Measurements from ENCODE around the gene CFAP46. TPM values are rescaled to one million over a fixed set of nuclear protein-coding genes. Genes with fewer than 3 reads are reported as not detected.
A peak's percentile ranks its signal among the peaks of the same experiment; 100 is the strongest.

Gene CFAP46
- total and polyA plus RNA-seq, 2 of the 8 experiments (the other 6 are each of a cell fraction or from before 2014, with no cell fraction given): 2.6 to 4.8 TPM

DNA sequence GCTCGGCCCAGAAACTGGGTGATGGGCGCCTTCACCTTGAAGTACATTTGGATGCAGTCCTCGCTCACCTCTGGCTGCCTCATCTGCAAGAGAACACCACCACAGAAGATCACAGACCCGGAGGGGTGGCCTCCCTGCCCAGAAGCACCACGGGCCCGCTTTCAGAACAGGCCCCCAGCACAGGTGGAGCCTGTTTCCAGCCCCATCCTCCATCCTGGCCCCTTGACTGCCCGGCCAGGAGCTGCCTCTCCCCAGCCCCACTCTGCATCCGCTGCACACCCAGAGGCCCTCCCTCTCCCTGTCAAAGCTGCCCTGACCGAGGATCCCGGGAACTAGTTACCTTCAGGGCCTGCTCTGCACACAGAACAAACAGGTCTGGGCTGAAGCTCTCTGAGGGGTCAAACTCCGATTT, 724 bp downstream of the CFAP46 start:
- H2AFZ ChIP-seq (ENCODE audit: low read length): no peak overlapping the region
- no peak overlapping the region for H2BK20ac ChIP-seq (ENCODE audit: low read length)
- H3K4ac ChIP-seq (replicated peaks; ENCODE audit: insufficient read length, low read depth, low read length): no peak overlapping the region
- no peak overlapping the region for H3K23ac ChIP-seq (ENCODE audit: insufficient read length)
- no peak for DNase-seq (ENCODE audit: low read depth in 1 of 2, low spot score in 2 of 2)
- no peak overlapping the region for H4K8ac ChIP-seq (ENCODE audit: extremely low read depth, insufficient read depth, low read length)
- peak overlapping the region; percentile 60 to 82 for H3K4me2 ChIP-seq (ENCODE audit: insufficient read depth in 1 of 2, low read depth in 2 of 2, low read length in 2 of 2)
- peaks cover 0 to 5% (median 0%) of the 10 kb centered on the region in 4 experiments; a peak in 2 of 7 replicates for H3K27me3 ChIP-seq (replicated peaks in 1 of 4; ENCODE audit: control insufficient read depth in 3 of 4, extremely low read depth in 1 of 4, insufficient read depth in 3 of 4, low read length in 3 of 4)
- H3K79me1 ChIP-seq (ENCODE audit: low read depth, low read length): no peaks in the 10 kb centered on the region; the same call in 1 of the 2 replicates
- H4K91ac ChIP-seq (replicated peaks; ENCODE audit: insufficient read length, low read length): no peak overlapping the region
- H4K20me1 ChIP-seq (replicated peaks in 1 of 2; ENCODE audit: control insufficient read depth in 1 of 2, insufficient read depth in 2 of 2, low read length in 2 of 2): peaks cover 0 to 2% of the 10 kb centered on the region in 2 experiments
- no peak overlapping the region for H3K18ac ChIP-seq (ENCODE audit: extremely low read depth, low read length)
- H3K9me3 ChIP-seq (ENCODE audit: insufficient read depth in 2 of 2, low read depth in 1 of 2, low read length in 1 of 2): no peaks in the 10 kb centered on the region
- H3K27ac ChIP-seq (ENCODE audit: low read depth, low read length): no peak overlapping the region
- no peak overlapping the region for H3K14ac ChIP-seq (ENCODE audit: insufficient read length)
- H3K56ac ChIP-seq (replicated peaks; ENCODE audit: insufficient read length, low read depth, low read length): no peak overlapping the region
- H3K4me3 ChIP-seq (ENCODE audit: extremely low read depth in 1 of 4, insufficient read depth in 2 of 4, low read depth in 3 of 4, low read length in 4 of 4): peak overlapping the region; percentile 21 to 69 (median 48); a peak in 7 of 8 replicates
- H4K5ac ChIP-seq (ENCODE audit: insufficient read length, low read depth, low read length): no peak overlapping the region
- 76% methylated on average over 8 of the region's 11 CpGs; no CpG with 5 or more reads in 1 of the 2 experiments for whole genome bisulfite sequencing, 2 experiments (ENCODE audit: extremely low coverage in 1 of 2, insufficient coverage in 1 of 2, insufficient read length in 1 of 2, insufficient replicate concordance in 2 of 2, low coverage in 1 of 2, low lambda C conversion rate in 2 of 2, missing lambda C conversion rate in 1 of 2)
- no peak overlapping the region for H2AK5ac ChIP-seq (ENCODE audit: low read depth, low read length)
- no peak overlapping the region for H3K9ac ChIP-seq (replicated peaks in 1 of 4; ENCODE audit: extremely low read depth in 1 of 4, low read depth in 3 of 4, low read length in 3 of 4)
- ChIA-PET POLR2A (ENCODE audit: partially characterized antibody) (interaction anchor here (1.2 kb wide), 1 partner anchor 29 kb away, joined by 3 read pairs; no protein-coding TSS in a partner anchor), CTCF (ENCODE audit: partially characterized antibody) (interaction anchor here (0.9 to 1.0 kb wide), 2 partner anchors 12 to 183 kb away, joined by 3 read pairs; no protein-coding TSS in a partner anchor)
- FAIRE-seq: no peak
- TF ChIP-seq GABPA (IDR thresholded peaks at IDR 0.05; ENCODE audit: borderline replicate concordance, insufficient read depth, low read length): no peak
- TF ChIP-seq SIRT6 (IDR thresholded peaks at IDR 0.05; ENCODE audit: low read length): no peak
- no peak for TF ChIP-seq SAP30 (IDR thresholded peaks at IDR 0.05; ENCODE audit: insufficient read depth, insufficient replicate concordance, low read length)
- TF ChIP-seq KDM4A (IDR thresholded peaks at IDR 0.05; ENCODE audit: low read depth, low read length, severe bottlenecking): no peak
- no peak for TF ChIP-seq BCL11A (IDR thresholded peaks at IDR 0.05; ENCODE audit: low read depth in 2 of 2, low read length in 2 of 2)
- TF ChIP-seq CBX8 (IDR thresholded peaks at IDR 0.05; ENCODE audit: borderline replicate concordance, low read depth, low read length): no peak
- TF ChIP-seq, protein P1, sequence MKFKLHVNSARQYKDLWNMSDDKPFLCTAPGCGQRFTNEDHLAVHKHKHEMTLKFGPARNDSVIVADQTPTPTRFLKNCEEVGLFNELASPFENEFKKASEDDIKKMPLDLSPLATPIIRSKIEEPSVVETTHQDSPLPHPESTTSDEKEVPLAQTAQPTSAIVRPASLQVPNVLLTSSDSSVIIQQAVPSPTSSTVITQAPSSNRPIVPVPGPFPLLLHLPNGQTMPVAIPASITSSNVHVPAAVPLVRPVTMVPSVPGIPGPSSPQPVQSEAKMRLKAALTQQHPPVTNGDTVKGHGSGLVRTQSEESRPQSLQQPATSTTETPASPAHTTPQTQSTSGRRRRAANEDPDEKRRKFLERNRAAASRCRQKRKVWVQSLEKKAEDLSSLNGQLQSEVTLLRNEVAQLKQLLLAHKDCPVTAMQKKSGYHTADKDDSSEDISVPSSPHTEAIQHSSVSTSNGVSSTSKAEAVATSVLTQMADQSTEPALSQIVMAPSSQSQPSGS (IDR thresholded peaks at IDR 0.05; ENCODE audit: low read length): no peak
- peaks cover 0 to 7% (median 1%) of the 10 kb centered on the region in 4 experiments; a peak in 3 of 7 replicates for H3K4me1 ChIP-seq (replicated peaks in 1 of 4; ENCODE audit: control insufficient read depth in 3 of 4, insufficient read depth in 4 of 4, low read length in 3 of 4)
- H2BK15ac ChIP-seq (ENCODE audit: low read length): no peak overlapping the region
- no peak overlapping the region for H2BK120ac ChIP-seq (replicated peaks; ENCODE audit: low read depth, low read length)
- no peak overlapping the region for H2BK5ac ChIP-seq (ENCODE audit: low read depth, low read length)
- peaks cover 8% of the 10 kb centered on the region; the same call in 1 of the 2 replicates for H3K23me2 ChIP-seq (ENCODE audit: low read depth, low read length)
- H3K36me3 ChIP-seq (ENCODE audit: control insufficient read depth in 2 of 4, insufficient read depth in 4 of 4, low read length in 3 of 4): no peaks in the 10 kb centered on the region; a peak in 1 of 8 replicates
- H3K79me2 ChIP-seq (ENCODE audit: control insufficient read depth in 1 of 2, insufficient read depth in 2 of 2, low read length in 2 of 2): no peaks in the 10 kb centered on the region
- H2BK12ac ChIP-seq (ENCODE audit: low read depth, low read length): no peak overlapping the region
